NB4 (cell line): Measurements from ENCODE around the gene OLFML2A.

Experiments
- MYC ChIP-seq: IDR thresholded peaks from 2 replicates; pipeline ENCODE4 v1.6.1; 2011; ENCODE audit warnings: low read depth, low read length
- POLR2A ChIP-seq: IDR thresholded peaks from 2 replicates; pipeline ENCODE4 v1.6.1; 2011; ENCODE audit warnings: mild to moderate bottlenecking; ENCODE audit not compliant: insufficient read length; ENCODE audit errors: extremely low read depth
- TF ChIP-seq, protein P1 (sequence below): IDR thresholded peaks from one replicate; pipeline ENCODE4 v1.5.1; 2012; ENCODE audit warnings: low read depth, low read length
- TF ChIP-seq, protein P2 (sequence below): IDR thresholded peaks from 2 replicates; pipeline ENCODE4 v1.6.1; 2011; ENCODE audit warnings: low read depth, low read length

GRCh38 chr9:124810663-124811355 lies 33.9 kb downstream of the OLFML2A start:
- TF ChIP-seq, protein P1, sequence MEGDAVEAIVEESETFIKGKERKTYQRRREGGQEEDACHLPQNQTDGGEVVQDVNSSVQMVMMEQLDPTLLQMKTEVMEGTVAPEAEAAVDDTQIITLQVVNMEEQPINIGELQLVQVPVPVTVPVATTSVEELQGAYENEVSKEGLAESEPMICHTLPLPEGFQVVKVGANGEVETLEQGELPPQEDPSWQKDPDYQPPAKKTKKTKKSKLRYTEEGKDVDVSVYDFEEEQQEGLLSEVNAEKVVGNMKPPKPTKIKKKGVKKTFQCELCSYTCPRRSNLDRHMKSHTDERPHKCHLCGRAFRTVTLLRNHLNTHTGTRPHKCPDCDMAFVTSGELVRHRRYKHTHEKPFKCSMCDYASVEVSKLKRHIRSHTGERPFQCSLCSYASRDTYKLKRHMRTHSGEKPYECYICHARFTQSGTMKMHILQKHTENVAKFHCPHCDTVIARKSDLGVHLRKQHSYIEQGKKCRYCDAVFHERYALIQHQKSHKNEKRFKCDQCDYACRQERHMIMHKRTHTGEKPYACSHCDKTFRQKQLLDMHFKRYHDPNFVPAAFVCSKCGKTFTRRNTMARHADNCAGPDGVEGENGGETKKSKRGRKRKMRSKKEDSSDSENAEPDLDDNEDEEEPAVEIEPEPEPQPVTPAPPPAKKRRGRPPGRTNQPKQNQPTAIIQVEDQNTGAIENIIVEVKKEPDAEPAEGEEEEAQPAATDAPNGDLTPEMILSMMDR, result no peak
- TF ChIP-seq POLR2A (no peak), MYC (no peak)
- TF ChIP-seq, protein P2, sequence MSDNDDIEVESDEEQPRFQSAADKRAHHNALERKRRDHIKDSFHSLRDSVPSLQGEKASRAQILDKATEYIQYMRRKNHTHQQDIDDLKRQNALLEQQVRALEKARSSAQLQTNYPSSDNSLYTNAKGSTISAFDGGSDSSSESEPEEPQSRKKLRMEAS, result no peak
